Ishikawa (cell line): ENCODE measurements around the gene FLACC1.

Source experiments
- CEBPB ChIP-seq: IDR thresholded peaks from 2 replicates; pipeline ENCODE4 v1.6.1; 2012
- CREB1 ChIP-seq: IDR thresholded peaks from 2 replicates; pipeline ENCODE4 v1.6.1; 2012; ENCODE audit warnings: low read depth
- EGR1 ChIP-seq: IDR thresholded peaks from 2 replicates; pipeline ENCODE4 v1.6.1; 2012
- EP300 ChIP-seq: IDR thresholded peaks from 2 replicates; pipeline ENCODE4 v1.6.1; 2012; ENCODE audit warnings: borderline replicate concordance
- FOXM1 ChIP-seq: IDR thresholded peaks from 2 replicates; pipeline ENCODE4 v1.6.1; 2012; ENCODE audit warnings: low read depth, borderline replicate concordance
- NFIC ChIP-seq: IDR thresholded peaks from 2 replicates; pipeline ENCODE4 v1.6.1; 2012
- RAD21 ChIP-seq: IDR thresholded peaks from 2 replicates; pipeline ENCODE4 v1.6.1; 2012; ENCODE audit warnings: low read depth
- TAF1 ChIP-seq: IDR thresholded peaks from 2 replicates; pipeline ENCODE4 v1.6.1; 2012; ENCODE audit warnings: low read depth, mild to moderate bottlenecking
- TCF12 ChIP-seq: IDR thresholded peaks from 2 replicates; pipeline ENCODE4 v1.6.1; 2012; ENCODE audit warnings: low read depth
- TEAD4 ChIP-seq: IDR thresholded peaks from 2 replicates; pipeline ENCODE4 v1.6.1; 2012
- YY1 ChIP-seq: IDR thresholded peaks from 2 replicates; pipeline ENCODE4 v1.6.1; 2012; ENCODE audit warnings: low read depth
- ZBTB7A ChIP-seq: IDR thresholded peaks from 2 replicates; pipeline ENCODE4 v1.6.1; 2012; ENCODE audit warnings: low read depth
- TF ChIP-seq, protein P1 (sequence below): IDR thresholded peaks from 2 replicates; pipeline ENCODE4 v1.6.1; 2012
- TF ChIP-seq, protein P2 (sequence below): IDR thresholded peaks from 2 replicates; pipeline ENCODE4 v1.6.1; 2012; ENCODE audit warnings: low read depth, mild to moderate bottlenecking
- TF ChIP-seq, protein P3 (sequence below): IDR thresholded peaks from 2 replicates; pipeline ENCODE4 v1.6.1; 2012

Gene FLACC1

DNA sequence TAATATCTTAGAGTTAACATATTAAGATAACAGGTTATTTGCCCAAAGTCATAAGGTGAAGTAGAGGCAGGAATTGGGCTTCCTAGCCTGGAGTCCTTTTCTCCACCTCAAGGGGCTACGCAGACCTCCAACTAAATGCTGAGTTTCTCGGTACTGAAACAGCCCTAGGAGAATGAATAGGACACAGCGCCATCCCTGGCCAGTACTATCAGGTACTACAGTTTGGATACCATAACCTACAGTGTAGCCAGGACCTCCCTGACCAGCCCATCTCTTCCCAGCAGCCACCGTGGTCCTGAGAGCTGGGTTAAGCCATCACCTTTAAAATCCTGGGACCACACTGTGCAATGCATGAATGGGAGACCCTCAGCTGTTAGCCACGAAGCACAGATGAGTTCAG lies 81.2 kb downstream of the FLACC1 start:
- TF ChIP-seq, protein P1, sequence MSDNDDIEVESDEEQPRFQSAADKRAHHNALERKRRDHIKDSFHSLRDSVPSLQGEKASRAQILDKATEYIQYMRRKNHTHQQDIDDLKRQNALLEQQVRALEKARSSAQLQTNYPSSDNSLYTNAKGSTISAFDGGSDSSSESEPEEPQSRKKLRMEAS: no peak

DNA sequence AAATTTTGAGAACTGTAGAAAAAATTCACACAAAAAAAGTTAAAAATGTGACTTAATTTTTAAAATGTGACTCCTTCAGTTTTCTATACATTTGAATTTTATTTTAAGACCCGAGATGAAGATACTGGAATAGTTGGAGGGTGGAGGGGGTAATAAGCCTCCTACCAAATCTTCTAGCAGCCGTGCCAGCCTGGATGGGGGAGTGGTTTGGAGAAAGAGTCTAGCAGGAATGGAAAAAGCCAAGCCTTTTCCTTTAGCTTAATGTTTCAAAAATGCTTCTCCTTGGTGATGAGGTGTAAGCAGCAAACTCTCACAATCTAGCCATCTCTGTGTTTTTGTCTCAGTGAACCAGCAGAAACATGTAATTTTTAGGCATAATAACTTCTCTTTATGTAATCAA lies 82.1 kb downstream of the FLACC1 start:
- TF ChIP-seq TAF1 (no peak), EP300 (no peak), TCF12 (no peak), EGR1 (no peak), CREB1 (no peak), RAD21 (no peak), YY1 (no peak), TEAD4 (no peak), FOXM1 (no peak), CEBPB (no peak), ZBTB7A (no peak)
- TF ChIP-seq, protein P2, sequence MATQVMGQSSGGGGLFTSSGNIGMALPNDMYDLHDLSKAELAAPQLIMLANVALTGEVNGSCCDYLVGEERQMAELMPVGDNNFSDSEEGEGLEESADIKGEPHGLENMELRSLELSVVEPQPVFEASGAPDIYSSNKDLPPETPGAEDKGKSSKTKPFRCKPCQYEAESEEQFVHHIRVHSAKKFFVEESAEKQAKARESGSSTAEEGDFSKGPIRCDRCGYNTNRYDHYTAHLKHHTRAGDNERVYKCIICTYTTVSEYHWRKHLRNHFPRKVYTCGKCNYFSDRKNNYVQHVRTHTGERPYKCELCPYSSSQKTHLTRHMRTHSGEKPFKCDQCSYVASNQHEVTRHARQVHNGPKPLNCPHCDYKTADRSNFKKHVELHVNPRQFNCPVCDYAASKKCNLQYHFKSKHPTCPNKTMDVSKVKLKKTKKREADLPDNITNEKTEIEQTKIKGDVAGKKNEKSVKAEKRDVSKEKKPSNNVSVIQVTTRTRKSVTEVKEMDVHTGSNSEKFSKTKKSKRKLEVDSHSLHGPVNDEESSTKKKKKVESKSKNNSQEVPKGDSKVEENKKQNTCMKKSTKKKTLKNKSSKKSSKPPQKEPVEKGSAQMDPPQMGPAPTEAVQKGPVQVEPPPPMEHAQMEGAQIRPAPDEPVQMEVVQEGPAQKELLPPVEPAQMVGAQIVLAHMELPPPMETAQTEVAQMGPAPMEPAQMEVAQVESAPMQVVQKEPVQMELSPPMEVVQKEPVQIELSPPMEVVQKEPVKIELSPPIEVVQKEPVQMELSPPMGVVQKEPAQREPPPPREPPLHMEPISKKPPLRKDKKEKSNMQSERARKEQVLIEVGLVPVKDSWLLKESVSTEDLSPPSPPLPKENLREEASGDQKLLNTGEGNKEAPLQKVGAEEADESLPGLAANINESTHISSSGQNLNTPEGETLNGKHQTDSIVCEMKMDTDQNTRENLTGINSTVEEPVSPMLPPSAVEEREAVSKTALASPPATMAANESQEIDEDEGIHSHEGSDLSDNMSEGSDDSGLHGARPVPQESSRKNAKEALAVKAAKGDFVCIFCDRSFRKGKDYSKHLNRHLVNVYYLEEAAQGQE: no peak
- TF ChIP-seq, protein P3, sequence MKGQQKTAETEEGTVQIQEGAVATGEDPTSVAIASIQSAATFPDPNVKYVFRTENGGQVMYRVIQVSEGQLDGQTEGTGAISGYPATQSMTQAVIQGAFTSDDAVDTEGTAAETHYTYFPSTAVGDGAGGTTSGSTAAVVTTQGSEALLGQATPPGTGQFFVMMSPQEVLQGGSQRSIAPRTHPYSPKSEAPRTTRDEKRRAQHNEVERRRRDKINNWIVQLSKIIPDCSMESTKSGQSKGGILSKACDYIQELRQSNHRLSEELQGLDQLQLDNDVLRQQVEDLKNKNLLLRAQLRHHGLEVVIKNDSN: no peak
- TF ChIP-seq, protein P1: no peak

DNA sequence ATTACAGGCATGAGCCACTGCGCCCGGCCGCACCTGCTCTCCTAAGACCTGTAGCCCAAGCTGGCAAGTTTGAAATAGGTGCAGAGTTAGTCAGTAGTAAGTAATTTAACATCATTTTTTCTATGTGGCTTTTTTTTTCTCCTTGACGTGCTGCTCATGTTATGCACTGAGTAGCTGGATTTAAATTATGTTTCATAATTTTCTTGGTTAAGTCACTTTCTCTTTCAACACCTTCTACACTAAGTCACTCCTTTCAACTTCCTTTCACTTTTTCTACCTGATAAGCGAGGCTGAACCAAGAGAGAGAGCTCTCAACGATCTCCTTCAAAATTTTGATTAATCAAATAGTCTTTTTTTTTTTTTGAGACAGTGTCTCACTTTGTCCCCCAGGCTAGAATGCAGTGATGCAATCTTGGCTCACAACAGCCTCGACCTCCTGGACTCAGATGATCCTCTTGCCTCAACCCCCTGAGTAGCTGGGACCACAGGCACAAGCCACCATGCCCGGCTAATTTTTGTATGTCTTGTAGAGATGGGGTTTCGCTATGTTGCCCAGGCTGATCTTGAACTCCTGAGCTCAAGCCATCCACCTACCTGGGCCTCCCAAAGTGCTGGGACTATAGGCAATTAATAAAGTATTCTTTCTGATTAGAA lies 83.7 kb downstream of the FLACC1 start:
- TF ChIP-seq ZBTB7A: no peak
- TF ChIP-seq, protein P1: no peak
- TF ChIP-seq TEAD4: no peak
- no peak for TF ChIP-seq TAF1
- TF ChIP-seq, protein P3: no peak
- TF ChIP-seq, protein P2: no peak
- TF ChIP-seq CEBPB: no peak
- no peak for TF ChIP-seq TCF12
- TF ChIP-seq RAD21: no peak
- no peak for TF ChIP-seq EP300
- TF ChIP-seq YY1: no peak

DNA sequence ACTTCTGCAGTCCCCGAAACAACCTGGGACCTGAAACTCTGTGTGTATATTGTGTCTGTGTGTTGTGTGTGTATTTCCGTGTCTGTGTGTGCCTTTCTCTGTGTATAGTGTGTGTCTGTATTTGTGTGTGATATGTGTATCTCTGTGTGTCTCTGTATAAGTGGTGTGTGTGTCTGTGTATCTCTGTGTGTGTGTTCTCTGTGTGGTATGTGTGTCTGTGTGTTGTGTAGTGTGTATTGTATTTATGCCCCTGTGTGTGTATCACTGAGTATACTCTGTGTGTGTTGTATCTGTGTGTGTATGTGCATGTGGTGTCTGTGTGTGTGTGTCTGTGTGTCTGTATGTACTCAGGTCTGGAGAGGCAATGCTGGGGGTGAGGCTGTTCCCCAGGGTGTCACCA lies 85.2 kb downstream of the FLACC1 start:
- TF ChIP-seq TEAD4: no peak
- TF ChIP-seq TAF1: no peak
- TF ChIP-seq, protein P1: no peak
- no peak for TF ChIP-seq EP300
- TF ChIP-seq EGR1: no peak
- TF ChIP-seq, protein P2: no peak
- TF ChIP-seq, protein P3: no peak
- TF ChIP-seq RAD21: no peak
- no peak for TF ChIP-seq FOXM1
- no peak for TF ChIP-seq CREB1
- TF ChIP-seq YY1: no peak
- TF ChIP-seq NFIC: no peak
- no peak for TF ChIP-seq ZBTB7A
- TF ChIP-seq CEBPB: no peak
- no peak for TF ChIP-seq TCF12
